ENCODE measurements around the gene EEF1AKMT4.

DNA sequence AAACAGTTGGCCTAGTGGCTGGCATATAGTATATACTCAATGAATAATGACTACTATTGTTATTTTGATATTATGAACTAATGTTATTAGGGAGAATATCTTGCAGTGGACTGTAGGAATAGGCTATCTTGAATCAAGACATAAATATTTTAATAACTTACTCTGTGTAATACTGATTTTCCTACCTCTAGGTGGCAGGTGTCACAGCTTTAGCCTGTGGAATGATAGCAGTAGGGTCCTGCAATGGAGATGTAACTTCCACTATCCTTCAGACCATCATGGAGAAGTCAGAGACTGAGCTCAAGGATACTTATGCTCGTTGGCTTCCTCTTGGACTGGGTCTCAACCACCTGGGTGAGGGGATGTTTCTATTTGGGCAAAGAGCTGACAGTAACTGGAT, 56.1 kb downstream of the EEF1AKMT4 start:
- TF ChIP-seq EZH2 (IDR thresholded peaks at IDR 0.05; ENCODE audit: low read depth, low read length, severe bottlenecking) (no peak), ZNF274 (IDR thresholded peaks at IDR 0.05; ENCODE audit: borderline replicate concordance, extremely low read depth, low read length) (no peak), EP300 (IDR thresholded peaks at IDR 0.05; ENCODE audit: borderline replicate concordance in 1 of 2, low read depth in 2 of 2, low read length in 2 of 2) (no peak), SP2 (IDR thresholded peaks at IDR 0.05; ENCODE audit: low read length) (no peak), POLR2A (IDR thresholded peaks at IDR 0.05; ENCODE audit: control extremely low read depth in 1 of 2, low read depth in 2 of 2, low read length in 2 of 2) (no peak), CREB1 (IDR thresholded peaks at IDR 0.05) (no peak), CEBPB (IDR thresholded peaks at IDR 0.05; ENCODE audit: low read depth, low read length) (no peak), JUND (IDR thresholded peaks at IDR 0.05; ENCODE audit: low read length) (no peak), HDAC6 (IDR thresholded peaks at IDR 0.05; ENCODE audit: low read depth, low read length) (no peak)
- TF ChIP-seq, protein P1, sequence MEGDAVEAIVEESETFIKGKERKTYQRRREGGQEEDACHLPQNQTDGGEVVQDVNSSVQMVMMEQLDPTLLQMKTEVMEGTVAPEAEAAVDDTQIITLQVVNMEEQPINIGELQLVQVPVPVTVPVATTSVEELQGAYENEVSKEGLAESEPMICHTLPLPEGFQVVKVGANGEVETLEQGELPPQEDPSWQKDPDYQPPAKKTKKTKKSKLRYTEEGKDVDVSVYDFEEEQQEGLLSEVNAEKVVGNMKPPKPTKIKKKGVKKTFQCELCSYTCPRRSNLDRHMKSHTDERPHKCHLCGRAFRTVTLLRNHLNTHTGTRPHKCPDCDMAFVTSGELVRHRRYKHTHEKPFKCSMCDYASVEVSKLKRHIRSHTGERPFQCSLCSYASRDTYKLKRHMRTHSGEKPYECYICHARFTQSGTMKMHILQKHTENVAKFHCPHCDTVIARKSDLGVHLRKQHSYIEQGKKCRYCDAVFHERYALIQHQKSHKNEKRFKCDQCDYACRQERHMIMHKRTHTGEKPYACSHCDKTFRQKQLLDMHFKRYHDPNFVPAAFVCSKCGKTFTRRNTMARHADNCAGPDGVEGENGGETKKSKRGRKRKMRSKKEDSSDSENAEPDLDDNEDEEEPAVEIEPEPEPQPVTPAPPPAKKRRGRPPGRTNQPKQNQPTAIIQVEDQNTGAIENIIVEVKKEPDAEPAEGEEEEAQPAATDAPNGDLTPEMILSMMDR (IDR thresholded peaks at IDR 0.05; ENCODE audit: control extremely low read depth in 1 of 3, insufficient read depth in 1 of 3, low read depth in 1 of 3, low read length in 3 of 3), result 0 out of 4 replicates have a peak, but pooled peaks of 1 of the 3 experiments have one; percentile 7
- TF ChIP-seq, protein P2, sequence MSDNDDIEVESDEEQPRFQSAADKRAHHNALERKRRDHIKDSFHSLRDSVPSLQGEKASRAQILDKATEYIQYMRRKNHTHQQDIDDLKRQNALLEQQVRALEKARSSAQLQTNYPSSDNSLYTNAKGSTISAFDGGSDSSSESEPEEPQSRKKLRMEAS (IDR thresholded peaks at IDR 0.05), result no peak
- TF ChIP-seq, protein P3, sequence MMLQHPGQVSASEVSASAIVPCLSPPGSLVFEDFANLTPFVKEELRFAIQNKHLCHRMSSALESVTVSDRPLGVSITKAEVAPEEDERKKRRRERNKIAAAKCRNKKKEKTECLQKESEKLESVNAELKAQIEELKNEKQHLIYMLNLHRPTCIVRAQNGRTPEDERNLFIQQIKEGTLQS (IDR thresholded peaks at IDR 0.05; ENCODE audit: insufficient read depth, low read depth, low read length), result no peak

Measured in H1 (cell line).